H1 (cell line): Measurements from ENCODE around the gene ARHGEF28. TPM values are rescaled to one million over a fixed set of nuclear protein-coding genes. Genes with fewer than 3 reads are reported as not detected.

Source experiments
- CTCF ChIA-PET: fragments of 300-600 bp; sonication (Branson Sonifier 250); formaldehyde crosslinking; loops from one replicate; lab custom pipeline; 2021; ENCODE audit not compliant: partially characterized antibody; lab: Charles Lee
- POLR2A ChIA-PET: fragments of 300-600 bp; sonication (Branson Sonifier 250); formaldehyde crosslinking; loops from one replicate; lab custom pipeline; 2021; ENCODE audit warnings: inconsistent platforms; ENCODE audit not compliant: partially characterized antibody; lab: Charles Lee
- DNase-seq, 2 experiments: peaks; one replicate each; pipeline versions ENCODE4 v3.0.0 to v3.0.0-alpha.2; 2010 to 2022; ENCODE audit warnings: low spot score in 2 of 2, low read depth in 1 of 2, mixed read lengths in 1 of 2
- FAIRE-seq: peaks from 2 replicates; lab custom pipeline; 2011; peaks lifted over from hg19 to GRCh38; lab: Jason Lieb, UNC
- H2AFZ ChIP-seq: 2 replicates; pipeline ENCODE4 v1.8.1; 2012; ENCODE audit warnings: low read length, inconsistent platforms
- H2AK5ac ChIP-seq: 2 replicates; pipeline ENCODE4 v1.6.1; 2013; ENCODE audit warnings: low read depth, low read length
- H2BK120ac ChIP-seq: replicated peaks from 2 replicates; pipeline ENCODE3; 2013; ENCODE audit warnings: low read depth, low read length, inconsistent platforms
- H2BK12ac ChIP-seq: 2 replicates; pipeline ENCODE4 v1.6.1; 2013; ENCODE audit warnings: low read depth, low read length
- H2BK15ac ChIP-seq: 2 replicates; pipeline ENCODE4 v1.6.1; 2013; ENCODE audit warnings: low read length
- H2BK20ac ChIP-seq: 2 replicates; pipeline ENCODE4 v1.6.1; 2013; ENCODE audit warnings: low read length
- H2BK5ac ChIP-seq: 2 replicates; pipeline ENCODE4 v1.6.1; 2013; ENCODE audit warnings: low read depth, low read length
- H3K14ac ChIP-seq: 2 replicates; pipeline ENCODE4 v1.6.1; 2013; ENCODE audit warnings: inconsistent platforms; ENCODE audit not compliant: insufficient read length
- H3K18ac ChIP-seq: 2 replicates; pipeline ENCODE4 v1.6.1; 2013; ENCODE audit warnings: low read length; ENCODE audit errors: extremely low read depth
- H3K23ac ChIP-seq: 2 replicates; pipeline ENCODE4 v1.6.1; 2013; ENCODE audit warnings: inconsistent platforms; ENCODE audit not compliant: insufficient read length
- H3K23me2 ChIP-seq: 2 replicates; pipeline ENCODE4 v1.6.1; 2013; ENCODE audit warnings: low read depth, low read length
- H3K27ac ChIP-seq: 2 replicates; pipeline ENCODE4 v1.6.1; 2011; ENCODE audit warnings: low read depth, low read length, inconsistent platforms
- H3K27me3 ChIP-seq, 4 experiments: replicated peaks in 1 of 4; 1 replicate in 1 of 4; 2 replicates in 3 of 4; pipeline versions ENCODE4 v1.6.1 to v1.8.1; 2011 to 2013; ENCODE audit warnings: low read length in 3 of 4, mild to moderate bottlenecking in 3 of 4, inconsistent platforms in 2 of 4, mixed read lengths in 2 of 4, moderate library complexity in 1 of 4; ENCODE audit not compliant: control insufficient read depth in 3 of 4, insufficient read depth in 3 of 4; ENCODE audit errors: extremely low read depth in 1 of 4
- H3K36me3 ChIP-seq, 4 experiments: 2 replicates each; pipeline versions ENCODE4 v1.6.1 to v1.8.1; 2011 to 2013; ENCODE audit warnings: mild to moderate bottlenecking in 4 of 4, low read length in 3 of 4, moderate library complexity in 2 of 4, control low read depth in 1 of 4, inconsistent platforms in 1 of 4; ENCODE audit not compliant: insufficient read depth in 4 of 4, control insufficient read depth in 2 of 4
- H3K4ac ChIP-seq: replicated peaks from 2 replicates; pipeline ENCODE3; 2013; ENCODE audit warnings: low read length, low read depth, mixed read lengths, inconsistent platforms; ENCODE audit not compliant: insufficient read length
- H3K4me1 ChIP-seq, 4 experiments: replicated peaks in 1 of 4; 1 replicate in 1 of 4; 2 replicates in 3 of 4; pipeline versions ENCODE4 v1.6.1 to v1.8.1; 2011 to 2013; ENCODE audit warnings: low read length in 3 of 4, inconsistent platforms in 2 of 4, mixed read lengths in 1 of 4; ENCODE audit not compliant: insufficient read depth in 4 of 4, control insufficient read depth in 3 of 4
- H3K4me2 ChIP-seq, 2 experiments: 2 replicates each; pipeline versions ENCODE4 v1.6.1 to v1.8.1; 2011 to 2013; ENCODE audit warnings: low read depth in 2 of 2, low read length in 2 of 2, control low read depth in 1 of 2, inconsistent platforms in 1 of 2, mild to moderate bottlenecking in 1 of 2; ENCODE audit not compliant: insufficient read depth in 1 of 2
- H3K4me3 ChIP-seq, 4 experiments: fragments of 200-600, 300-600 bp in 1 of 4; sonication (generic), shearing (Covaris generic), sonication (Bioruptor Twin) in 1 of 4; 2 replicates each; pipeline versions ENCODE4 v1.5.1 to v1.8.1; 2011 to 2016; ENCODE audit warnings: low read length in 4 of 4, low read depth in 3 of 4, control low read depth in 2 of 4, inconsistent platforms in 2 of 4, mild to moderate bottlenecking in 2 of 4, mixed read lengths in 1 of 4, moderate library complexity in 1 of 4; ENCODE audit not compliant: insufficient read depth in 2 of 4; ENCODE audit errors: extremely low read depth in 1 of 4
- H3K56ac ChIP-seq: replicated peaks from 2 replicates; pipeline ENCODE3; 2013; ENCODE audit warnings: low read depth, mild to moderate bottlenecking, mixed read lengths, low read length, inconsistent platforms; ENCODE audit not compliant: insufficient read length
- H3K79me1 ChIP-seq: 2 replicates; pipeline ENCODE4 v1.6.1; 2013; ENCODE audit warnings: low read depth, low read length, control low read depth
- H3K79me2 ChIP-seq, 2 experiments: 2 replicates each; pipeline versions ENCODE4 v1.6.1 to v1.8.1; 2012 to 2013; ENCODE audit warnings: low read length in 2 of 2, mild to moderate bottlenecking in 2 of 2, inconsistent platforms in 1 of 2; ENCODE audit not compliant: insufficient read depth in 2 of 2, control insufficient read depth in 1 of 2
- H3K9ac ChIP-seq, 4 experiments: replicated peaks in 1 of 4; 1 replicate in 1 of 4; 2 replicates in 3 of 4; pipeline versions ENCODE4 v1.6.1 to v1.8.1; 2011 to 2013; ENCODE audit warnings: low read depth in 3 of 4, low read length in 3 of 4, control low read depth in 2 of 4, mild to moderate bottlenecking in 2 of 4, moderate library complexity in 2 of 4, inconsistent platforms in 1 of 4; ENCODE audit errors: extremely low read depth in 1 of 4
- H3K9me3 ChIP-seq, 2 experiments: 2 replicates each; pipeline versions ENCODE4 v1.6.1 to v1.8.1; 2012 to 2013; ENCODE audit warnings: mild to moderate bottlenecking in 2 of 2, moderate library complexity in 2 of 2, control low read depth in 1 of 2, inconsistent platforms in 1 of 2, low read depth in 1 of 2, low read length in 1 of 2, mixed read lengths in 1 of 2; ENCODE audit not compliant: insufficient read depth in 2 of 2
- H4K20me1 ChIP-seq, 2 experiments: replicated peaks in 1 of 2; 2 replicates each; pipeline versions ENCODE3 to v1.8.1; 2011 to 2013; ENCODE audit warnings: inconsistent platforms in 2 of 2, low read length in 2 of 2, mild to moderate bottlenecking in 1 of 2; ENCODE audit not compliant: insufficient read depth in 2 of 2, control insufficient read depth in 1 of 2
- H4K5ac ChIP-seq: 2 replicates; pipeline ENCODE4 v1.6.1; 2013; ENCODE audit warnings: low read length, low read depth, mixed read lengths, inconsistent platforms; ENCODE audit not compliant: insufficient read length
- H4K8ac ChIP-seq: 2 replicates; pipeline ENCODE4 v1.8.0; 2013; ENCODE audit warnings: mild to moderate bottlenecking, moderate library complexity, low read length, inconsistent platforms; ENCODE audit not compliant: insufficient read depth; ENCODE audit errors: extremely low read depth
- H4K91ac ChIP-seq: replicated peaks from 2 replicates; pipeline ENCODE3; 2013; ENCODE audit warnings: low read length, mixed read lengths, inconsistent platforms; ENCODE audit not compliant: insufficient read length
- ASH2L ChIP-seq: fragments of 200-600, 300-600 bp; sonication (generic); IDR thresholded peaks from one replicate; pipeline ENCODE4 v1.7.1; 2017; ENCODE audit warnings: low read length
- E2F6 ChIP-seq: IDR thresholded peaks from 2 replicates; pipeline ENCODE4 v1.6.1; 2012; ENCODE audit warnings: inconsistent platforms
- EP300 ChIP-seq, 2 experiments: IDR thresholded peaks; 1 replicate in 1 of 2; 2 replicates in 1 of 2; pipeline ENCODE4 v1.6.1; 2011 to 2012; ENCODE audit warnings: low read depth in 2 of 2, low read length in 2 of 2, mild to moderate bottlenecking in 2 of 2, borderline replicate concordance in 1 of 2, inconsistent platforms in 1 of 2, moderate library complexity in 1 of 2
- HDAC2 ChIP-seq, 2 experiments: fragments of 300-600 bp in 1 of 2; sonication (generic) in 1 of 2; IDR thresholded peaks; 2 replicates each; pipeline ENCODE4 v1.6.1; 2011 to 2012; ENCODE audit warnings: low read depth in 2 of 2, low read length in 2 of 2, mild to moderate bottlenecking in 2 of 2, moderate library complexity in 2 of 2, borderline replicate concordance in 1 of 2, inconsistent platforms in 1 of 2
- JUND ChIP-seq: IDR thresholded peaks from 2 replicates; pipeline ENCODE4 v1.6.1; 2011; ENCODE audit warnings: mild to moderate bottlenecking, improper control_type of control experiment, low read length
- POU5F1 ChIP-seq: IDR thresholded peaks from 2 replicates; pipeline ENCODE4 v1.6.1; 2011; ENCODE audit warnings: low read depth, mild to moderate bottlenecking, low read length, moderate library complexity
- SAP30 ChIP-seq: fragments of 300-600 bp; sonication (generic); IDR thresholded peaks from 2 replicates; pipeline ENCODE4 v1.7.1; 2012; ENCODE audit warnings: low read length, moderate library complexity, mild to moderate bottlenecking, inconsistent platforms; ENCODE audit not compliant: insufficient read depth, insufficient replicate concordance
- SIN3A ChIP-seq, 2 experiments: IDR thresholded peaks in 1 of 2; conservative IDR thresholded peaks in 1 of 2; 2 replicates each; pipeline ENCODE4 v1.6.1; 2011 to 2012; ENCODE audit warnings: low read length in 2 of 2, improper control_type of control experiment in 1 of 2, low read depth in 1 of 2, mild to moderate bottlenecking in 1 of 2
- SIX5 ChIP-seq: IDR thresholded peaks from 2 replicates; pipeline ENCODE4 v1.6.1; 2011; ENCODE audit warnings: mild to moderate bottlenecking, low read depth, low read length
- SUZ12 ChIP-seq: fragments of 200-600 bp; sonication (generic); IDR thresholded peaks from 2 replicates; pipeline ENCODE4 v1.6.1; 2012; ENCODE audit warnings: mild to moderate bottlenecking, inconsistent platforms, low read length, moderate library complexity, mixed read lengths
- USF2 ChIP-seq: IDR thresholded peaks from 2 replicates; pipeline ENCODE4 v1.6.1; 2011; ENCODE audit warnings: low read length, improper control_type of control experiment
- WGBS, 2 experiments: shearing (Covaris generic) in 1 of 2; methylation state at CpG; one replicate each; pipeline versions ENCODE4 v1.1.6 to v1.1.7; 2013 to 2015; ENCODE audit warnings: low lambda C conversion rate in 2 of 2, mixed read lengths in 2 of 2, inconsistent platforms in 1 of 2, low coverage in 1 of 2, missing lambda C conversion rate in 1 of 2; ENCODE audit not compliant: insufficient replicate concordance in 2 of 2, insufficient coverage in 1 of 2, insufficient read length in 1 of 2; ENCODE audit errors: extremely low coverage in 1 of 2, missing lambda C conversion rate in 1 of 2; 5-methylcytosine and 5-hydroxymethylcytosine counted together
- polyA plus RNA-seq, 7 experiments: library from polyadenylated mRNA; depleted of rRNA in 3 of 7; stranded (reverse) in 5 of 7; unstranded in 2 of 7; fragments of >200 nt in 5 of 7; fragments of 200-250 nt in 2 of 7; gene quantifications; 1 replicate in 5 of 7; 2 replicates in 1 of 7; 4 replicates in 1 of 7; pipeline versions ENCODE4 v1.2.1 to v1.2.3, GENCODE V29; 2011 to 2013; ENCODE audit warnings: missing spikeins in 2 of 7, mixed read lengths in 2 of 7
- total RNA-seq: library from RNA; stranded (reverse); fragmentation: NEBNext Ultra II Directional; extraction: Animal tissue kit (Norgen Biotek cat#: 25700); gene quantifications from 2 replicates; pipeline ENCODE4 v1.2.1, GENCODE V29; 2021

Gene ARHGEF28
- total and polyA plus RNA-seq, 2 of the 8 experiments (the other 6 are each of a cell fraction or from before 2014, with no cell fraction given): 0.33 to 1.0 TPM

- POLR2A ChIA-PET: no interaction called here
- Histone ChIP-seq H3K23ac (no peak overlapping the region), H3K23me2 (no peaks in the 10 kb centered on the region), H3K56ac (no peak overlapping the region), H3K9ac (no peak overlapping the region), H4K91ac (no peak overlapping the region), H2BK12ac (no peak overlapping the region), H3K14ac (no peak overlapping the region), H3K4me3 (no peak overlapping the region), H4K20me1 (no peaks in the 10 kb centered on the region), H3K9me3 (no peaks in the 10 kb centered on the region), H4K8ac (no peak overlapping the region), H3K36me3 (no peaks in the 10 kb centered on the region), H3K27me3 (no peaks in the 10 kb centered on the region), H3K79me2 (no peaks in the 10 kb centered on the region), H2BK20ac (no peak overlapping the region), H3K4me2 (no peak overlapping the region), H2BK120ac (no peak overlapping the region), H3K4me1 (0 out of 7 replicates have a peak, but pooled peaks cover 0 to 3% (median 0%) of the 10 kb centered on the region in 4 experiments), H2BK5ac (no peak overlapping the region), H2BK15ac (no peak overlapping the region), H2AK5ac (no peak overlapping the region), H3K18ac (no peak overlapping the region), H3K79me1 (no peaks in the 10 kb centered on the region), H2AFZ (no peak overlapping the region), H3K27ac (no peak overlapping the region), H3K4ac (no peak overlapping the region), H4K5ac (no peak overlapping the region)
- CTCF ChIA-PET: interaction anchor here (1.4 to 1.8 kb wide), 2 partner anchors 18 to 178 kb away, joined by 4 to 7 read pairs; no protein-coding TSS in a partner anchor
- 88% methylated on average over 2 of the region's 2 CpGs; no CpG with 5 or more reads in 1 of the 2 experiments for WGBS, 2 experiments
- DNase-seq: no peak
- no peak for FAIRE-seq
- TF ChIP-seq E2F6: no peak
- no peak for TF ChIP-seq SIX5
- TF ChIP-seq JUND: no peak
- TF ChIP-seq SUZ12: no peak
- no peak for TF ChIP-seq SIN3A (conservative IDR thresholded peaks at IDR 0.05 in 1 of 2, IDR thresholded peaks at IDR 0.05 in 1 of 2; ENCODE audit: low read depth in 1 of 2, low read length in 2 of 2)
- no peak for TF ChIP-seq USF2
- TF ChIP-seq POU5F1: no peak
- TF ChIP-seq SAP30: no peak
- no peak for TF ChIP-seq EP300 (IDR thresholded peaks at IDR 0.05; ENCODE audit: borderline replicate concordance in 1 of 2, low read depth in 2 of 2, low read length in 2 of 2)
- no peak for TF ChIP-seq HDAC2 (IDR thresholded peaks at IDR 0.05; ENCODE audit: borderline replicate concordance in 1 of 2, low read depth in 2 of 2, low read length in 2 of 2)
- TF ChIP-seq ASH2L: no peak
These were observed 10.9 kb upstream of the ARHGEF28 start for GRCh38 chr5:73615085-73615484.
